Measurements from ENCODE around the gene PDCD11. TPM values are rescaled to one million over a fixed set of nuclear protein-coding genes. Genes with fewer than 3 reads are reported as not detected.

Gene PDCD11
- total and polyA plus RNA-seq, 4 donors, result 8.3 to 20.9 (median 9.8) TPM

DNA sequence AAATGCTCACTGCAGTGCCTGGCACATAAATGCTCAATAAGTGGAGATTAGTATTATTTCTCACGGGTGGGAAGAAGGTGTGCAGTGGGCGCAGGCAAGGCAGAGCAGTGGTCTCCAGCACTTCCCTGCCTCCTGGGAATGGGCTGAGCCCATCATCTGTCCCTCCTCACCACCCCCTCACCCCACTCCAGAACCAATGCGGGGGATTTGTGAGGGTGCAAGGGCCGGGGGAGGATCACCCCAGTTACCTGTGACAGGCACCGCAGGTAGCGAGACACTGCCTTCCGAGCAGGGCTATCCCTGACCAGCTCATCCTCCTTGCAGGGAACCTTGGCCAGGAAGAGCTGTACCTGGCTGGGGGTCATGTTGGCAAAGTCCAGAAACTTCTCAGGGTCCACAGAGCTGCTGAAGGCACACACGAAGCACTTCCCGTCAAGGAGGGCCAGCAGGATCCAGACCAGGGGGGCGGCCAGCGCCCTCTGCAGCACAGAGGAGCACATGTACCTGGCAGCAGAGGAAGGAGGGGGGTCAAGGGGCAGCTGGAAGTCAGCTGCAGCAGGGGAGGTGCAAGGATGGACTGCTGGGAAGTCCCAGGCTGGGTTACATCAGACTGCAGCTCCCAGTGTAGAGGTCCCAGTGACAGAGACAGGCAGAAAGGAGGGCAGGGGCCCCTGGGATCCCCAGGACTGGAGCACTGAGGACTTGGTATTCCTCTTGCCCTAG is 79.8 kb downstream of the PDCD11 start:
- TF ChIP-seq FOXA1 (IDR thresholded peaks at IDR 0.05) (no peak), JUND (IDR thresholded peaks at IDR 0.05) (no peak), YY1 (IDR thresholded peaks at IDR 0.05) (no peak), GABPA (IDR thresholded peaks at IDR 0.05 in 1 of 2, conservative IDR thresholded peaks at IDR 0.05 in 1 of 2) (no peak), FOXA2 (IDR thresholded peaks at IDR 0.05) (no peak), RAD21 (IDR thresholded peaks at IDR 0.05) (no peak), RXRA (IDR thresholded peaks at IDR 0.05) (no peak), HNF4A (conservative IDR thresholded peaks at IDR 0.05) (no peak), HNF4G (IDR thresholded peaks at IDR 0.05) (no peak), SP1 (IDR thresholded peaks at IDR 0.05) (no peak), NR2F2 (IDR thresholded peaks at IDR 0.05) (no peak), EGR1 (IDR thresholded peaks at IDR 0.05; ENCODE audit: low read depth in 2 of 2) (no peak), TAF1 (conservative IDR thresholded peaks at IDR 0.05) (no peak)
- TF ChIP-seq, protein P1, sequence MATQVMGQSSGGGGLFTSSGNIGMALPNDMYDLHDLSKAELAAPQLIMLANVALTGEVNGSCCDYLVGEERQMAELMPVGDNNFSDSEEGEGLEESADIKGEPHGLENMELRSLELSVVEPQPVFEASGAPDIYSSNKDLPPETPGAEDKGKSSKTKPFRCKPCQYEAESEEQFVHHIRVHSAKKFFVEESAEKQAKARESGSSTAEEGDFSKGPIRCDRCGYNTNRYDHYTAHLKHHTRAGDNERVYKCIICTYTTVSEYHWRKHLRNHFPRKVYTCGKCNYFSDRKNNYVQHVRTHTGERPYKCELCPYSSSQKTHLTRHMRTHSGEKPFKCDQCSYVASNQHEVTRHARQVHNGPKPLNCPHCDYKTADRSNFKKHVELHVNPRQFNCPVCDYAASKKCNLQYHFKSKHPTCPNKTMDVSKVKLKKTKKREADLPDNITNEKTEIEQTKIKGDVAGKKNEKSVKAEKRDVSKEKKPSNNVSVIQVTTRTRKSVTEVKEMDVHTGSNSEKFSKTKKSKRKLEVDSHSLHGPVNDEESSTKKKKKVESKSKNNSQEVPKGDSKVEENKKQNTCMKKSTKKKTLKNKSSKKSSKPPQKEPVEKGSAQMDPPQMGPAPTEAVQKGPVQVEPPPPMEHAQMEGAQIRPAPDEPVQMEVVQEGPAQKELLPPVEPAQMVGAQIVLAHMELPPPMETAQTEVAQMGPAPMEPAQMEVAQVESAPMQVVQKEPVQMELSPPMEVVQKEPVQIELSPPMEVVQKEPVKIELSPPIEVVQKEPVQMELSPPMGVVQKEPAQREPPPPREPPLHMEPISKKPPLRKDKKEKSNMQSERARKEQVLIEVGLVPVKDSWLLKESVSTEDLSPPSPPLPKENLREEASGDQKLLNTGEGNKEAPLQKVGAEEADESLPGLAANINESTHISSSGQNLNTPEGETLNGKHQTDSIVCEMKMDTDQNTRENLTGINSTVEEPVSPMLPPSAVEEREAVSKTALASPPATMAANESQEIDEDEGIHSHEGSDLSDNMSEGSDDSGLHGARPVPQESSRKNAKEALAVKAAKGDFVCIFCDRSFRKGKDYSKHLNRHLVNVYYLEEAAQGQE (IDR thresholded peaks at IDR 0.05), result no peak
- TF ChIP-seq, protein P2, sequence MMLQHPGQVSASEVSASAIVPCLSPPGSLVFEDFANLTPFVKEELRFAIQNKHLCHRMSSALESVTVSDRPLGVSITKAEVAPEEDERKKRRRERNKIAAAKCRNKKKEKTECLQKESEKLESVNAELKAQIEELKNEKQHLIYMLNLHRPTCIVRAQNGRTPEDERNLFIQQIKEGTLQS (IDR thresholded peaks at IDR 0.05), result no peak
- TF ChIP-seq, protein P3, sequence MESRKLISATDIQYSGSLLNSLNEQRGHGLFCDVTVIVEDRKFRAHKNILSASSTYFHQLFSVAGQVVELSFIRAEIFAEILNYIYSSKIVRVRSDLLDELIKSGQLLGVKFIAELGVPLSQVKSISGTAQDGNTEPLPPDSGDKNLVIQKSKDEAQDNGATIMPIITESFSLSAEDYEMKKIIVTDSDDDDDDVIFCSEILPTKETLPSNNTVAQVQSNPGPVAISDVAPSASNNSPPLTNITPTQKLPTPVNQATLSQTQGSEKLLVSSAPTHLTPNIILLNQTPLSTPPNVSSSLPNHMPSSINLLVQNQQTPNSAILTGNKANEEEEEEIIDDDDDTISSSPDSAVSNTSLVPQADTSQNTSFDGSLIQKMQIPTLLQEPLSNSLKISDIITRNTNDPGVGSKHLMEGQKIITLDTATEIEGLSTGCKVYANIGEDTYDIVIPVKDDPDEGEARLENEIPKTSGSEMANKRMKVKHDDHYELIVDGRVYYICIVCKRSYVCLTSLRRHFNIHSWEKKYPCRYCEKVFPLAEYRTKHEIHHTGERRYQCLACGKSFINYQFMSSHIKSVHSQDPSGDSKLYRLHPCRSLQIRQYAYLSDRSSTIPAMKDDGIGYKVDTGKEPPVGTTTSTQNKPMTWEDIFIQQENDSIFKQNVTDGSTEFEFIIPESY (IDR thresholded peaks at IDR 0.05), result no peak
- TF ChIP-seq, protein P4, sequence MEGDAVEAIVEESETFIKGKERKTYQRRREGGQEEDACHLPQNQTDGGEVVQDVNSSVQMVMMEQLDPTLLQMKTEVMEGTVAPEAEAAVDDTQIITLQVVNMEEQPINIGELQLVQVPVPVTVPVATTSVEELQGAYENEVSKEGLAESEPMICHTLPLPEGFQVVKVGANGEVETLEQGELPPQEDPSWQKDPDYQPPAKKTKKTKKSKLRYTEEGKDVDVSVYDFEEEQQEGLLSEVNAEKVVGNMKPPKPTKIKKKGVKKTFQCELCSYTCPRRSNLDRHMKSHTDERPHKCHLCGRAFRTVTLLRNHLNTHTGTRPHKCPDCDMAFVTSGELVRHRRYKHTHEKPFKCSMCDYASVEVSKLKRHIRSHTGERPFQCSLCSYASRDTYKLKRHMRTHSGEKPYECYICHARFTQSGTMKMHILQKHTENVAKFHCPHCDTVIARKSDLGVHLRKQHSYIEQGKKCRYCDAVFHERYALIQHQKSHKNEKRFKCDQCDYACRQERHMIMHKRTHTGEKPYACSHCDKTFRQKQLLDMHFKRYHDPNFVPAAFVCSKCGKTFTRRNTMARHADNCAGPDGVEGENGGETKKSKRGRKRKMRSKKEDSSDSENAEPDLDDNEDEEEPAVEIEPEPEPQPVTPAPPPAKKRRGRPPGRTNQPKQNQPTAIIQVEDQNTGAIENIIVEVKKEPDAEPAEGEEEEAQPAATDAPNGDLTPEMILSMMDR (IDR thresholded peaks at IDR 0.05; ENCODE audit: low read depth, low read length, missing input control), result no peak
- TF ChIP-seq, protein P5, sequence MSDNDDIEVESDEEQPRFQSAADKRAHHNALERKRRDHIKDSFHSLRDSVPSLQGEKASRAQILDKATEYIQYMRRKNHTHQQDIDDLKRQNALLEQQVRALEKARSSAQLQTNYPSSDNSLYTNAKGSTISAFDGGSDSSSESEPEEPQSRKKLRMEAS (IDR thresholded peaks at IDR 0.05), result no peak
- Histone ChIP-seq H3K36me3 (ENCODE audit: control insufficient read depth in 4 of 4, insufficient read depth in 3 of 4, low read depth in 1 of 4, low read length in 3 of 4) (no peaks in the 10 kb centered on the region), H3K9me3 (ENCODE audit: control insufficient read depth in 4 of 4, low read length in 3 of 4) (no peaks in the 10 kb centered on the region), H3K4me1 (ENCODE audit: control insufficient read depth in 4 of 4, insufficient read depth in 4 of 4, low read length in 3 of 4) (no peaks in the 10 kb centered on the region), H3K27me3 (ENCODE audit: control insufficient read depth in 4 of 4, insufficient read depth in 4 of 4, low read length in 3 of 4) (no peaks in the 10 kb centered on the region), H3K9ac (ENCODE audit: low read depth in 1 of 2, low read length in 2 of 2) (no peak overlapping the region), H3K27ac (ENCODE audit: low read depth in 1 of 2, low read length in 2 of 2) (no peak overlapping the region), H3K4me3 (ENCODE audit: low read depth in 1 of 3, low read length in 3 of 3) (no peak overlapping the region)
- 75% methylated on average over 11 of the region's 11 CpGs for WGBS
- DNase-seq (ENCODE audit: low spot score), result no peak

Data from liver (tissue), 9 donors.